ENCODE measurements around the gene MAPK8IP3.
"Not testable (repeated sequence)": the region's sequence is repeated elsewhere in the genome, so short reads cannot be mapped to it uniquely, and the experiment has no call there.

Gene MAPK8IP3

GRCh38 chr16:1712791-1713261 is 6.8 kb downstream of the MAPK8IP3 start:
- TF ChIP-seq ZNF274 (IDR thresholded peaks at IDR 0.05; ENCODE audit: low read depth, low read length): no peak
- TF ChIP-seq YY1 (IDR thresholded peaks at IDR 0.05; ENCODE audit: insufficient read depth, insufficient read length): no peak
- TF ChIP-seq SUZ12 (IDR thresholded peaks at IDR 0.05; ENCODE audit: extremely low read depth, insufficient read depth, insufficient read length): no peak
- no peak overlapping the region for H3K9ac ChIP-seq (ENCODE audit: insufficient read length, low read depth)
- peaks cover 14% of the 10 kb centered on the region for H3K4me1 ChIP-seq (ENCODE audit: insufficient read depth, insufficient read length)
- DNase-seq (ENCODE audit: low read depth, low spot score): no peak
- no peaks in the 10 kb centered on the region for H3K9me3 ChIP-seq (ENCODE audit: insufficient read depth, low read length)
- H3K27me3 ChIP-seq (ENCODE audit: insufficient read depth, insufficient read length): no peaks in the 10 kb centered on the region
- no peak overlapping the region for H3K4me3 ChIP-seq (ENCODE audit: insufficient read length, low read depth)
- peaks cover 26% of the 10 kb centered on the region for H3K36me3 ChIP-seq (ENCODE audit: insufficient read depth, insufficient read length, low read length)

DNA sequence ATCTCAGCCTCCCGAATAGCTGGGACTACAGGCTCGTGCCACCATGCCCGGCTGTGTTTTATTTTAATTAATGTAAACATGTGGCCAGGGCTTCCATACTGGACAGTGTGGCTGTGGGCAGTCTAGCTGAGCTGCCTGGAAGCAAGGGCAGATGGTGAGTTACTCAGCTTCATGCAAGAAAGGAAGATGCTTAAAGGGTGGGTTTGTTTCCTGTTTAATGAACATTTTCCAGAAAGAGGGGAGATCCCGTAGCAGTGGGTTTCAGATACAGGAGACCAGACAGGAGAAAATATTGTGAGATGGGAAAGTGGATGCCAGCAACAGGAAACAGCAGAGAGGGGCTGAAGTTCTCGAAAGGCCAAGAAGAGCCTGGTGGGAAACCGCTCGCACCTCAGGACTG is 7.3 kb downstream of the MAPK8IP3 start:
- no peak for TF ChIP-seq SUZ12 (IDR thresholded peaks at IDR 0.05; ENCODE audit: extremely low read depth, insufficient read depth, insufficient read length)
- no peak for TF ChIP-seq YY1 (IDR thresholded peaks at IDR 0.05; ENCODE audit: insufficient read depth, insufficient read length)
- no peak for TF ChIP-seq ZNF274 (IDR thresholded peaks at IDR 0.05; ENCODE audit: low read depth, low read length)
- Histone ChIP-seq H3K4me1 (ENCODE audit: insufficient read depth, insufficient read length) (peaks cover 9% of the 10 kb centered on the region), H3K9me3 (ENCODE audit: insufficient read depth, low read length) (no peaks in the 10 kb centered on the region), H3K36me3 (ENCODE audit: insufficient read depth, insufficient read length, low read length) (peaks cover 21% of the 10 kb centered on the region), H3K27me3 (ENCODE audit: insufficient read depth, insufficient read length) (no peaks in the 10 kb centered on the region), H3K9ac (ENCODE audit: insufficient read length, low read depth) (no peak overlapping the region), H3K4me3 (ENCODE audit: insufficient read length, low read depth) (no peak overlapping the region)
- no peak for DNase-seq (ENCODE audit: low read depth, low spot score)

GRCh38 chr16:1713933-1714332 is 7.9 kb downstream of the MAPK8IP3 start:
- no peak for DNase-seq (ENCODE audit: low read depth, low spot score)
- Histone ChIP-seq H3K4me3 (ENCODE audit: insufficient read length, low read depth) (no peak overlapping the region), H3K27me3 (ENCODE audit: insufficient read depth, insufficient read length) (no peaks in the 10 kb centered on the region), H3K9me3 (ENCODE audit: insufficient read depth, low read length) (no peaks in the 10 kb centered on the region), H3K9ac (ENCODE audit: insufficient read length, low read depth) (no peak overlapping the region), H3K36me3 (ENCODE audit: insufficient read depth, insufficient read length, low read length) (peaks cover 19% of the 10 kb centered on the region), H3K4me1 (ENCODE audit: insufficient read depth, insufficient read length) (peaks cover 5% of the 10 kb centered on the region)
- no peak for TF ChIP-seq YY1 (IDR thresholded peaks at IDR 0.05; ENCODE audit: insufficient read depth, insufficient read length)
- TF ChIP-seq SUZ12 (IDR thresholded peaks at IDR 0.05; ENCODE audit: extremely low read depth, insufficient read depth, insufficient read length): no peak
- TF ChIP-seq ZNF274 (IDR thresholded peaks at IDR 0.05; ENCODE audit: low read depth, low read length): no peak

GRCh38 chr16:1715220-1715619 is 9.2 kb downstream of the MAPK8IP3 start:
- H3K9me3 ChIP-seq (ENCODE audit: insufficient read depth, low read length): no peaks in the 10 kb centered on the region
- H3K4me3 ChIP-seq (ENCODE audit: insufficient read length, low read depth): no peak overlapping the region
- no peak for DNase-seq (ENCODE audit: low read depth, low spot score)
- peaks cover 5% of the 10 kb centered on the region for H3K4me1 ChIP-seq (ENCODE audit: insufficient read depth, insufficient read length)
- H3K36me3 ChIP-seq (ENCODE audit: insufficient read depth, insufficient read length, low read length): peaks cover 13% of the 10 kb centered on the region
- TF ChIP-seq SUZ12 (IDR thresholded peaks at IDR 0.05; ENCODE audit: extremely low read depth, insufficient read depth, insufficient read length) (no peak), YY1 (IDR thresholded peaks at IDR 0.05; ENCODE audit: insufficient read depth, insufficient read length) (no peak), ZNF274 (IDR thresholded peaks at IDR 0.05; ENCODE audit: low read depth, low read length) (no peak)
- no peak overlapping the region for H3K9ac ChIP-seq (ENCODE audit: insufficient read length, low read depth)
- no peaks in the 10 kb centered on the region for H3K27me3 ChIP-seq (ENCODE audit: insufficient read depth, insufficient read length)

GRCh38 chr16:1718236-1718635 is 12.2 kb downstream of the MAPK8IP3 start:
- H3K9ac ChIP-seq (ENCODE audit: insufficient read length, low read depth); H3K4me3 ChIP-seq (ENCODE audit: insufficient read length, low read depth); H3K9me3 ChIP-seq (ENCODE audit: insufficient read depth, low read length); H3K27me3 ChIP-seq (ENCODE audit: insufficient read depth, insufficient read length); H3K36me3 ChIP-seq (ENCODE audit: insufficient read depth, insufficient read length, low read length); DNase-seq (ENCODE audit: low read depth, low spot score); H3K4me1 ChIP-seq (ENCODE audit: insufficient read depth, insufficient read length): not testable (repeated sequence)

DNA sequence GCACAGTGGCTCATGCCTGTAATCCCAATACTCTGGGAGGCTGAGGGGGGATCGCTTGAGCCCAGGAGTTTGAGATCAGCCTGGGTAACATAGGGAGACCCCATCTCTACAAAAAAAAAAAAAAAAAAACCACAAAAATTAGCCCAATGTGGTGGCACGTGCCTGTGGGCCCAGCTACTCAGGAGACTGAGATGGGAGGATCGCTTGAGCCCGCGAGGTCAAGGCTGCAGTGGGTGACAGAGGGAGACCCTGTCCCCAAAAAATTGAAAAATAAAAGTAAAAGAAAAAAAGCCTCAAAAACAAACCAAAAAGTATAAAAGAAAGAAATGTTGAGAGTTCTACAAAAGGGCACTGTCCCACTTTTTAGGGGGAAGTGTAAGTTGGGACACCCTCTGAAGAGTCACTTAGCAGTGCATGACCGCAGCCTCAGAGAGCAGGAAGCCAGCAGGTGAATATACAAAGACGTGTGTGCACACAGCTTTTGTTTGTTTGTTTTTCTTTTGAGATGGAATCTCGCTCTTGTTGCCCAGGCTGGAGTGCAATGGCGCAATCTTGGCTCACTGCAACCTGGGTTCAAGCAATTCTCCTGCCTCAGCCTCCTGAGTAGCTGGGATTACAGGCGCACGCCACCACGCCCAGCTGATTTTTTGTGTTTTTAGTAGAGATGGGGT is 13.7 kb downstream of the MAPK8IP3 start:
- H3K4me3 ChIP-seq (ENCODE audit: insufficient read length, low read depth); DNase-seq (ENCODE audit: low read depth, low spot score); H3K27me3 ChIP-seq (ENCODE audit: insufficient read depth, insufficient read length); H3K9ac ChIP-seq (ENCODE audit: insufficient read length, low read depth); H3K9me3 ChIP-seq (ENCODE audit: insufficient read depth, low read length); H3K4me1 ChIP-seq (ENCODE audit: insufficient read depth, insufficient read length): not testable (repeated sequence)
- peaks cover 16% of the 10 kb centered on the region for H3K36me3 ChIP-seq (ENCODE audit: insufficient read depth, insufficient read length, low read length)

DNA sequence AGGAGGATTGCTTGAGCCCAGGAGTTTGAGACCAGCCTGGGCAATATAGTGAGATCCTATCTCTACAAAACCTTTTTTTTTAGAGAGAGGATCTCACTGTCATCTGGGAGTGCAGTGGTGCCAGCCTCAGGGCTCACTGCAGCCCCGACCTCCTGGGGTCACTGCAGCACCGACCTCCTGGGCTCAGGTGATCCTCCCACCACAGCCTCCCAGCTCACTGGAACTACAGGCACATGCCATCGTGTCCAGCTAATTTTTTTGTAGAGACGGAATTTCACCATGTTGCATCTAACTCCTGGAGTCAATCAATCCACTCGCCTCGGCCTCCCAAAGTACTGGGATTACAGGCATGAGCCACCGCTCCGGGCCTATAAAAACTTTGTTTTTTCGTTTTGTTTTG is 15.4 kb downstream of the MAPK8IP3 start:
- H3K4me3 ChIP-seq (ENCODE audit: insufficient read length, low read depth): no peak overlapping the region
- no peaks in the 10 kb centered on the region for H3K9me3 ChIP-seq (ENCODE audit: insufficient read depth, low read length)
- no peak overlapping the region for H3K9ac ChIP-seq (ENCODE audit: insufficient read length, low read depth)
- no peaks in the 10 kb centered on the region for H3K27me3 ChIP-seq (ENCODE audit: insufficient read depth, insufficient read length)
- no peak for TF ChIP-seq YY1 (IDR thresholded peaks at IDR 0.05; ENCODE audit: insufficient read depth, insufficient read length)
- TF ChIP-seq ZNF274 (IDR thresholded peaks at IDR 0.05; ENCODE audit: low read depth, low read length): no peak
- DNase-seq (ENCODE audit: low read depth, low spot score): no peak
- peaks cover 22% of the 10 kb centered on the region for H3K36me3 ChIP-seq (ENCODE audit: insufficient read depth, insufficient read length, low read length)
- peaks cover 2% of the 10 kb centered on the region for H3K4me1 ChIP-seq (ENCODE audit: insufficient read depth, insufficient read length)
